PC-3 (cell line): ENCODE results near the gene GLB1L3.

Experiments used
- EZH2 ChIP-seq: fragments of 300-600 bp; sonication (generic); IDR thresholded peaks from one replicate; pipeline ENCODE4 v1.6.1; 2017; ENCODE audit warnings: antibody characterized with exemption, mild to moderate bottlenecking, low read length; ENCODE audit not compliant: unreplicated experiment
- EZH2phosphoT487 ChIP-seq: fragments of 300-600 bp; sonication (generic); IDR thresholded peaks from 2 replicates; pipeline ENCODE4 v1.6.1; 2018; ENCODE audit warnings: mild to moderate bottlenecking, antibody characterized with exemption, low read length, borderline replicate concordance
- TF ChIP-seq, protein P1 (sequence below): fragments of 300-600 bp; sonication (generic); conservative IDR thresholded peaks from 2 replicates; pipeline ENCODE4 v1.5.1; 2017; ENCODE audit warnings: antibody characterized with exemption, low read depth, mild to moderate bottlenecking, low read length

DNA sequence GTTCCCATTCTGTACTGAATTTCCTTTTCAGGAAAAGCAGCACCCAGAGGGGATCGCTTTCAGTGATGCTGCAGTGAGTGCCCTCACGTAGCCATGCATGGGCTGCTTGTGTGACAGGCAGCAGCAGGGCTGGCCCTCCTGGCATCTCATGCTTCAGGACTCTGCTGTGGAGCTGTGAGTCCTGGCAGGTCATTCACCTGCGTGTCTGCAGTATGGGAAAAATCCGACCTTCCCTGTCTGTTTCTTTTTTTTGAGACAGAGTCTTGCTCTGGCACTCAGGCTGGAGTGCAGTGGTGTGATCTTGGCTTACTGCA, 69.0 kb downstream of the GLB1L3 start:
- TF ChIP-seq, protein P1, sequence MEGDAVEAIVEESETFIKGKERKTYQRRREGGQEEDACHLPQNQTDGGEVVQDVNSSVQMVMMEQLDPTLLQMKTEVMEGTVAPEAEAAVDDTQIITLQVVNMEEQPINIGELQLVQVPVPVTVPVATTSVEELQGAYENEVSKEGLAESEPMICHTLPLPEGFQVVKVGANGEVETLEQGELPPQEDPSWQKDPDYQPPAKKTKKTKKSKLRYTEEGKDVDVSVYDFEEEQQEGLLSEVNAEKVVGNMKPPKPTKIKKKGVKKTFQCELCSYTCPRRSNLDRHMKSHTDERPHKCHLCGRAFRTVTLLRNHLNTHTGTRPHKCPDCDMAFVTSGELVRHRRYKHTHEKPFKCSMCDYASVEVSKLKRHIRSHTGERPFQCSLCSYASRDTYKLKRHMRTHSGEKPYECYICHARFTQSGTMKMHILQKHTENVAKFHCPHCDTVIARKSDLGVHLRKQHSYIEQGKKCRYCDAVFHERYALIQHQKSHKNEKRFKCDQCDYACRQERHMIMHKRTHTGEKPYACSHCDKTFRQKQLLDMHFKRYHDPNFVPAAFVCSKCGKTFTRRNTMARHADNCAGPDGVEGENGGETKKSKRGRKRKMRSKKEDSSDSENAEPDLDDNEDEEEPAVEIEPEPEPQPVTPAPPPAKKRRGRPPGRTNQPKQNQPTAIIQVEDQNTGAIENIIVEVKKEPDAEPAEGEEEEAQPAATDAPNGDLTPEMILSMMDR: no peak
- no peak for TF ChIP-seq EZH2phosphoT487
- TF ChIP-seq EZH2: no peak
